HT1080 (cell line): ENCODE results near the gene SGK1. TPM values are rescaled to one million over a fixed set of nuclear protein-coding genes. Genes with fewer than 3 reads are reported as not detected.

Experiments
- DNase-seq: peaks from one replicate; pipeline ENCODE4 v3.0.0-alpha.2; 2015; ENCODE audit warnings: low read depth
- polyA plus RNA-seq, 2 experiments: library from polyadenylated mRNA; depleted of rRNA; stranded (reverse); fragments of >200 nt; gene quantifications; 2 replicates each; pipeline ENCODE4 v1.2.3, GENCODE V29; 2015
- total RNA-seq: library from RNA; depleted of rRNA; stranded (reverse); fragments of >200 nt; shearing (Covaris generic); gene quantifications from 2 replicates; pipeline ENCODE4 v1.2.3, GENCODE V29; 2014; rRNA removed

Gene SGK1
- total RNA-seq = 128 and 169 TPM in 2 replicates
- polyA plus RNA-seq (2015; cell fraction: cytosol; rRNA removed) = 88.8 and 90.7 TPM in 2 replicates
- polyA plus RNA-seq (2015; cell fraction: nucleus; rRNA removed) = 384 and 418 TPM in 2 replicates

DNA sequence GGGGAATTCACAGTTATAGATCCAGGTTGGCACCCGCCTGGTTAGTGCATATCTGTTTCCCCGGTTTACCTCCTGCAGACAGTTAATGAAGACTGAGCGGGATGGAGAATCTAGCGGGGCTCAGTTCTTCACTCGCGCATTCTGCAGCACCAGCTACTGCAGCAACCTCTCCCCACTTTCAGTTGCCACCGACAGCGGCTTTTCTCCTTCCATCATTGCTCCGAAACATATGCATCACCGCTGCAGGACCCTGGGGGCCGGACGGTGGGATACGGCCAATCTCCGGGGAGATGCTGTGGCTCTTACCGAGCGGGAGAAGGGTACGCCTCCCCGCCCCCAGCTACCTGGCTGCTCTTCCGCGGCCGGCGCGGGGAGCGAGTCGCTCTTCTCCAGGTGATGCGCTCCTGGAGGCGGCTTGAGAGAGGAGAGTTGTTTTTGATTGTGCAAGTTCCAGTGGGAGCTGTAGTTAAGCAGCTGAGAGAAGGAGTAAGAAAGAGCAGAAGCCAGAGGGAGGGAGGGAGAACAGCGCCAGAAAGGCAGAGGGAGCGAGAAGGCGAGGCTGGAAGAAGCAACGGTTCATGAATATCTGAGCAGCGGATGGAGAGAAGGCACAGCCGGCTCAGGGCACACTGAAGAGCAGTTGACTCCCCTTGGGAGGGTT lies at the start of gene SGK1:
SGK1 (minus strand) TSS at position 642 of the 661 bp plus-strand sequence. CDS start 652 bp downstream, outside the sequence.
- DNase-seq = no peak

DNA sequence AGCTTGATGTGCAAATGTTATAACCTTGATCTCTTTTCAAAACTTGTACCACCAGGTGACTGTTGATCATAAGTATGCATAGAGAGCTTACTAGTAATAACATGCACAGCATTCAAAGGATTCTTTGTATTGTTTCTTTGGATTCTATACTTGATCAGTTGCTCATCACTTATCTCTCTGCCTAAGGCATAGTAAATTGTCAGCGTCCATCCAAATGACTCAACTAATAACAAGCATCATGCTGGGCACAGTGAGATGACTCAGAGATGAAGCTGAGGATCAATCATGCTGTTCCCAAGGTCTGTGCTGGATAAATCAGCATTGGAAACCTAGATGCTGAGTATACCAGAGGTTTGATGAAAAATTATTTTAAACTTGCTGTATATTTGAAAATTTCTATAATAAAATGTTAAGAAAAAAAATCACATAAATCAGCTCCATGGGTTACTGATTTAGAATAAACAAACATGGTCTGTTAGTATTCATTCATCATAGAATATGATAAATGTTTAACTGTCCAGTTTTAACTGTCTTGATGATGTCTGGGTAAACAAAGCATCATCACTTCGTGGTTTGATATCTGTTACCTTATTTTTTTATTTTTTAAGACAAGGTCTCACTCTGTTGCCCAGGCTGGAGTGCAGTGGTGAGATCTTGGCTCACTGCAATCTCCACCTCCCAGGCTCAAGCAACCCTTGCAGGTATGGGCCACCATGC lies 45.6 kb upstream of the SGK1 start:
- peak; percentile 86 for DNase-seq

DNA sequence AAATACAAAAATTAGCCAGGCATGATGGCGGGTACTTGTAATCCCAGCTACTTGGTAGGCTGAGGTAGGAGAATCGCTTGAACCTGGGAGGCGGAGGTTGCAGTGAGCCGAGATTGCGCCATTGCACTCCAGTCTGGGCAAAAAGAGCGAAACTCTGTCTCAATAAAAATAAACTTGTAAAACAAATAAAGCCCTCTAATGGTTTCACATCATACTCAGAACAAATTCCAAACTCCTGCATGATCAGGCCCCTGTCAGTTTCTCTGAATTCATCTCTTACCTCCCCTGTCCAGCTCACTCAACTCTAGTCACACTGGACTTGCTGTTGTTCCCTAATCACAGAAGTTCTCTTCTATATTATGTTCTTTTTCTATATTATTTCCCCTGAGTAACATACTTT lies 43.1 kb upstream of the SGK1 start:
- no peak for DNase-seq

DNA sequence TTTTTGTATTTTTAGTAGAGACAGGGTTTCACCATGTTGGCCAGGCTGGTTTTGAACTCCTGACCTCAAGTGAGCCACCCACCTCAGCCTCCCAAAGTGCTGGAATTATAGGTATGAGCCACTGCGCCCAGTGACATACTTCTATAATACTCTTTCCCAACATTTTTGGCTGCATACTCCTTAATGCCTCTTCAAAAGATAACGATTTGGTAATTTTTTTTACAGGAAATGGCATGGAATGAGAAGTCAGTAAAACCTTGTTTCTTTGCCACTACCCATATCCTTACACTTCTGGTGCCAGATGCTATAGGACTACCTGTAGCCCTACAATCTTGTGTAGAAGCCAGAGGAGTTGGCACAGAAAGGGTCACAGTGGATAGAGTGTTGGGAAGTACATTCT lies 41.4 kb upstream of the SGK1 start:
- no peak for DNase-seq

GRCh38 chr6:134358320-134358719 lies 40.4 kb upstream of the SGK1 start:
- no peak for DNase-seq

DNA sequence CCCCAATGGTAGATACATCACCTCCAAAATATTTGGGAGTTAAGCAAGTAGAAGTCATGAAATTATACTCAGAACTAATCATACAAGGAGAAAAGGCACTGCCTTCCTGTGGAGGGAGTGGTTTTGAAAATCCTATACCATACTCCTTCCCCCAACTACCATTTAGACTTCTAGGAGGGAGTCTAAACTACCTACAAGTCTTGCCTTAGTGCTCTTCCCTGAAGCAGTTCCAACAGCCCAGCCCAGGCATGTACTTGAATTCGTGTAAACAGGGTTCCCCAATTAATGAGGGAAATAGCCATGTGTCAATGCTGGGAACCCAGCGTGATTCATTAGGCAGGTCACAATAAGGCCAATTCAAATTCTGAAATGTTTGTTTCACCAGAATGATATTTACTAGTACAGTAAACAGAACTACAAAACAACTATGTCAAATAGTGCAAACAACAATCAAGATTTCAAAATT lies 39.1 kb upstream of the SGK1 start:
- no peak for DNase-seq

- no peak for DNase-seq
These were observed 38.5 kb upstream of the SGK1 start for GRCh38 chr6:134356405-134356804.

- peak; percentile 73 for DNase-seq
These were observed 35.0 kb upstream of the SGK1 start for GRCh38 chr6:134352786-134353480.

DNA sequence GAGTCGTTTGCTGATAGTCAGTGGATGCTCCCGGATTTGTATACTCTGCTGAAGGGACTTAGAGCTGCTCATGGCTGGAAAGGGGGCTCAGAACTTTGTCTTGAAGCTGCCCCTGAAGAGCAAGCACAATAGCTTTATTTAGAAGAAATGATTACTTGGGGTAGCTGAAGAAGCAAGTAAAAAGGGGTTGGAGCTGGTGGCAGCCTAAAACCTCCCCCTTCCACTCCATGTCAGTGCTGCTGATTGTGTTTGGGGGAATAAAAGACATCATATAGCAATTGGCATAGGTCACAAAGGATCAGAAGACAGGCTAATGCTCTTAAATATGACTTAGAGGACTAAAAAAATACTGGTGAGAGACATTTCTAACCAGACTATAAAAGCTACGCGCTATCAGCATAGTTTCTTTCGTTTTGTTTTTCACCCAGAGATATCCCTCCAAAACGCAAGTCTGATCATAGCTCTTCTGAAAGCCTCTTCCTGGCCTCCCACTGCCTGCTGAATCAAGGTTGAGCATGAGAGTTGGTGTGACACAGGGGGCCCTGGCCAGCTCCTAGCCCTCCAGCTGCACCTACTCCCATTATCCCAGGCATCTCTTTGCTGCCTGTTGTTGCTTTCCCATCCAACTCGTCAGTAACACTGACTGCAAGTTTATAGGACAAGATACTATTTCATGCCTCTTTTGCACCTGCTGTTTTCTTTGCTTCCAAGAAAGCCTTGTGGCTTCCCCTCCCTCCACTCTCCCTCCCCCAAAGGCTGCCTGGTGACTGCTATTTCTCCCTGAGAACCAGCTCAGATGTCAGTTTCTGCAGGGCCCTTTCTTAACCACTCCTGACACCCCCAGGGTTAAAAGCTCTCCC lies 33.9 kb upstream of the SGK1 start:
- DNase-seq = no peak

DNA sequence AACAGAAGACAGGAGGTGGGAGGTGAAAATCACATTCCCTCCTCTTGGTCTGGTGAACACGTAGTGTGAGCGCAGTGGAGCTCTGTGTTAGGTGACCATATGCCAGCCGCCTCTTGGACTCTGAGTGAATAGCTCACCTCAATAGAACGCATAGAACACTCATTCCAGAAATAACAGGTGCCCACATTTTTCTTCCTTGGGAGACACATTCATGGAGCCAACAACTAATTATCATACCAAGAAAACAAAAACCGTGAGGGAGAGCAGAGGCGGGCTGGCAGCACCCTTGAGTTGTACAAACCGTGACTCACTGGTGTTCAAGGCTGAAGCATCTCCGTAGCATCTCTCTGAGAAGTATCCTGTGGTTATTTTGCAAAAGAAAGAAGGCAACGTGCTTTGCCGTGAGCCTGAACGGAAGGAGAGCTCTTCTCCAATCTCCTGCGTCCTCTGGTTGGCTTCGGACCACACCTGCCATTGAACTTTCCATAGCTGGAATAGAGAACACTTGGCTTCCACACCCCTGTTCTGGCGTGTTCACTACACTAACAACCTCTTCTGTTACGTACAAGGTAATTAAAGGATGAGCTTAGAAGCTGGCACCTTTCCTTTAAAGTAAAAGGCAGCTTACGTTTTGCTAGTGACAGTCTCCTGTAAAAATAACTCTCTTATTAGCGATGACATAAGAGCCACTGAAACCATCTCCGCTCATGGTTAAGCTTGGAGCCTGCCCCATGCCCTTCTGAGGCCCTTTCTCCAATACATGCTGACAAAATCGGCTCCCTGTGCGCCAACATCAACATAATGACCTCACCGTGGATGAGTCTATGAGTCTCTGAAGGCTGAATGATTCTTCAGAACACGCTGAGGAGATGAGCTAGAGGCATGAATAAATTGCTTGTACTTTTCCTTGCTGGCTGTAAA lies 30.2 kb upstream of the SGK1 start:
- peak; percentile 92 for DNase-seq

DNA sequence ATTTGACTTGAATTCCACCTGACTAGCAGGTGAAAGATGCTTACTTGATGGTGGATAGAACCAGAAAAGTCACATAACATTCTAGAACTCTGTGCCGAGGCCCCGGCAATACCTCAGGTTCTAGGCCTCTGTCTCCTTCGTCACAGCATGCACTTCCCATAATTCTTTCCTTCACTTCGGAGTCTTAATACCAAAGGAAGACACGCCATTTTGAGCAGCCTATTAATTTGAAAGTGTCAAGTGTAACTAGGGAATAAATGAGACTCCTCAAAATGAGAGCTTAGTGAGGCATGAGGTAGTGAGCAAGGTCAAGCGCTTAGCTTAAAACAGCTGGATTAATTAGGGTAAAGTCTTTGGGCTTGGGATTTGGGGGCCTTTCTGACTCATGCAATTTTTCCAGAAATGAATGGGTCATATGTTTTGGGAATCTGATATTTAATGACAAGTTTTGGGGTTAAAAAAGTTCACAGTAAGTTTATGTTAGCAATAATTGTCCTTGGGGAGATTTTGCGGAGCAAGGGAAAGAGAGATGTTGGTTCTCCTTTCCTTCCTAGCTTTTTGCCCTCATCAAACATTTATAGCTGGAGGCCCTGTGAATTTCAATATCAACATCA lies 29.1 kb upstream of the SGK1 start:
- no peak for DNase-seq

DNA sequence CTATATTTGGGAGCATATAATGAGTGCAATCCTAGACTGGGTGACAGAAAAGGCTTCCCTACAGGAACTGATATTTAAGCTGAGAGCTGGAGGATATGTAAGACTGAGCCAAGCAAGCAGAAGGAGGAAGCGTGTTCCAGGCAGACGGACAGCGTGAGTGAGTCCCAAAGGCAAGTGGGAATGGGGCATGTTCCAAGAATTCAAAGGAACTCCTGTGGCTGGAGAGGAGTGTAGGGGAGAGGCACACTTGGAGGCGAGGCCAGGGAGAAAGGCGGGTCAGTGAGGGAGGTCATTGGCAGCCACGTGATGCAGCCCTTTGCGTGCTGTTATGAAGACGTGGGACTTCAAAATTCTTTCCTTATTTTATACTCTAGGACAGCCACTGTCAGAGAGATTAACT lies 27.9 kb upstream of the SGK1 start:
- DNase-seq = no peak

- no peak for DNase-seq
These were observed 25.2 kb upstream of the SGK1 start for GRCh38 chr6:134343066-134343465.

DNA sequence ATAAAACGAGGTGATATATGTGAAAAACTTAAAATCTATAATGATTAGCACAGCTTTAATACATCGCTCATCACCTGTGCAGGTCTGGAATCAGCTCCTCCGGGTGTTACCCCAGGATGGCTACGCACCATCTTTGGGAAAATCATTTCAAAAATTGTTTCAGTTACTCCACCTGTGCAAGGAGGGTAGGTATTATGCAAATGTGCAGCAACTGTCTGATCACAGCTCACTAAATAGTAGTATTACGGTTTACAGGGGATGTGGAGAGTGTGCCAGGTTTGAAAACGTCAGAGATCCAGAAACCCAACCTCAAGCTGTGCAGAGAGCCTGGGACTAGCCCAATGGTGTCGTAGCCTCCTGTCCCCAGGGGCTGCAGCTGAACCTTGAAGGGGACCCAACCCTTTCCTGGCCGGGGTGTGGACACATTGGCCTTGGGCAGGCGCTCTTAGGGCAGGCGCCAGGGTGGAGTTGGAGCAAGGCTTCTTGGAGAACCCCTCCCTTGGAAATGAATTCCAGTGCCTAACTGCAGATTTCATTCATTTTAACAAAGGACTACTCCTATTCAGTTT lies 24.2 kb upstream of the SGK1 start:
- no peak for DNase-seq

- no peak for DNase-seq
These were observed 22.5 kb upstream of the SGK1 start for GRCh38 chr6:134340179-134340975.

DNA sequence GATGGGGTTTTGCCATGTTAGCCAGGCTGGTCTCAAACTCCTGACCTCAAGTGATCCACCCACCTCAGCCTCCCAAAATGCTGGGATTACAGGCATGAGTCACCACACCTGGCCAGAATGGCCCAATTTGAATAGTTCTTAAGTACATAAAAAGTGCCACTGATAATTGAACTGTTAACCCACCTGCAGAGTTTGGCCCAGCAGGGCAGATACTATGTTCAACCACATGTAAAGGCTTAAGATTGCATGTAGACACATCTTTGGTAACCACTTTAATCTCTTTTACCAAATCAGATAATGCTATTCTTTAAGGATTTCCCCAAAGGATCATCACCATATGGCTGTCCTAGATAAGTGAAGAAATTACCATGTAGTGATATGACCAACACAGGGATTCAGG lies 21.3 kb upstream of the SGK1 start:
- no peak for DNase-seq

DNA sequence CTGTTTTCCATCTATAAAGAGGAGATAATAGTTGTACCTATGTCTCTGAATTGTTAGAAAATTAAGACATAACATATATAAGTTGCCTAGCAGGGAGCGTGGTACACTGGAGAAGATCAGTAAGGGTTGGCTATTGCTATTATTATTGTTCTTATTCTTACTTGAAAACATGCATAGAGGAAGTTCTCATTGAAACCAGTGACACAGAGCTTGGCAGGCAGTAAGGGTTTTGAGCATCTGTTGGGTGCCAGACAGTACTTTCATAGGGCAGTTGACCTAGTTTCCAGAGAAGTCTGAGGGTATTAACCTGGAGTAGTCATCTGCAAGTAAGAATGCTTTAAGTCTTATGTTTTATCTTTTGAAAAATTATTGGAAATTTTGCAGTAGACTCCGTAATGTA lies 13.3 kb upstream of the SGK1 start:
- DNase-seq = no peak

GRCh38 chr6:134330555-134330954 lies 12.6 kb upstream of the SGK1 start:
- DNase-seq = no peak
